Measurements from ENCODE around the gene TEAD1. TPM values are rescaled to one million over a fixed set of nuclear protein-coding genes. Genes with fewer than 3 reads are reported as not detected.

Gene TEAD1
- total and polyA plus RNA-seq, 9 of the 15 experiments (the other 6 are each of a cell fraction or from before 2014, with no cell fraction given) = 1.7 to 17.7 (median 10.8) TPM

GRCh38 chr11:12715941-12716340 lies 41.7 kb downstream of the TEAD1 start:
- Histone ChIP-seq H3K27ac (ENCODE audit: extremely low read depth, low read depth, low read length) (no peak overlapping the region), H4K20me1 (replicated peaks; ENCODE audit: control insufficient read depth, insufficient read depth, low read length) (no peaks in the 10 kb centered on the region), H2AFZ (ENCODE audit: low read depth, low read length) (no peak overlapping the region), H3K9me1 (ENCODE audit: control insufficient read depth, insufficient read depth, low read length) (no peaks in the 10 kb centered on the region), H3K27me3 (ENCODE audit: control insufficient read depth in 2 of 2, insufficient read depth in 2 of 2, low read length in 2 of 2) (no peaks in the 10 kb centered on the region), H3K79me2 (ENCODE audit: control insufficient read depth, insufficient read depth, low read length) (no peaks in the 10 kb centered on the region), H3K4me1 (replicated peaks in 1 of 2; ENCODE audit: control insufficient read depth in 2 of 2, insufficient read depth in 2 of 2, low read length in 2 of 2) (no peaks in the 10 kb centered on the region; a peak in 1 of 5 replicates), H3K4me3 (no peak overlapping the region), H3K9ac (ENCODE audit: insufficient read depth in 1 of 2, low read depth in 2 of 2, low read length in 2 of 2) (no peak overlapping the region), H3K36me3 (ENCODE audit: control insufficient read depth, insufficient read depth, low read length) (no peaks in the 10 kb centered on the region), H3K4me2 (ENCODE audit: insufficient read depth, low read length) (no peak overlapping the region), H3K9me3 (replicated peaks; ENCODE audit: control insufficient read depth, insufficient read depth, low read depth, low read length) (no peaks in the 10 kb centered on the region)
- FAIRE-seq (no peak), ATAC-seq (no peak), DNase-seq (ENCODE audit: extremely low read depth in 1 of 4, low spot score in 3 of 4) (no peak)
- 71% methylated on average over 10 of the region's 11 CpGs for WGBS (ENCODE audit: insufficient coverage, low coverage, missing lambda C conversion rate)
- in situ Hi-C loops (cut with MboI) = no loop called here
- CTCF ChIA-PET (ENCODE audit: low intra/inter-chr PET ratio) = no interaction called here
- POLR2A ChIA-PET = interaction anchor here (0.7 kb wide), 1 partner anchor 355 kb away, joined by 3 read pairs; no protein-coding TSS in a partner anchor
- BruUV-seq (replicated peaks) = no TSS peak
- intact Hi-C loops (cut with micrococcal nuclease) = no loop called here
- TF ChIP-seq ZNF24 (IDR thresholded peaks at IDR 0.05) (no peak), ID3 (CRISPR knock-in tag; IDR thresholded peaks at IDR 0.05) (no peak), ID3 (tag; IDR thresholded peaks at IDR 0.05) (no peak), CEBPB (tag; IDR thresholded peaks at IDR 0.05) (no peak), PTBP1 (IDR thresholded peaks at IDR 0.05; ENCODE audit: low read depth, low read length) (no peak), BDP1 (IDR thresholded peaks at IDR 0.05; ENCODE audit: insufficient read depth, insufficient read length) (no peak), ZEB2 (IDR thresholded peaks at IDR 0.05) (no peak), ZNF175 (CRISPR knock-in tag; IDR thresholded peaks at IDR 0.05; ENCODE audit: low read depth) (no peak), RERE (CRISPR knock-in tag; IDR thresholded peaks at IDR 0.05; ENCODE audit: borderline replicate concordance) (no peak), CC2D1A (IDR thresholded peaks at IDR 0.05) (no peak), SAP30 (IDR thresholded peaks at IDR 0.05; ENCODE audit: borderline replicate concordance, insufficient read depth, low read depth, low read length, poor library complexity, severe bottlenecking) (no peak), MAX (CRISPR knock-in tag; IDR thresholded peaks at IDR 0.05) (no peak), NR2C2 (CRISPR knock-in tag; IDR thresholded peaks at IDR 0.05) (no peak), NR2C2 (tag; IDR thresholded peaks at IDR 0.05) (no peak), ZNF140 (CRISPR knock-in tag; IDR thresholded peaks at IDR 0.05) (no peak), HMGN3 (IDR thresholded peaks at IDR 0.05; ENCODE audit: borderline replicate concordance, extremely low read depth, insufficient read length, low read depth, low read length) (no peak), CCNT2 (IDR thresholded peaks at IDR 0.05; ENCODE audit: borderline replicate concordance, extremely low read depth, insufficient read length, low read depth, low read length) (no peak), NEUROD1 (IDR thresholded peaks at IDR 0.05; ENCODE audit: borderline replicate concordance, low read depth, low read length, partially characterized antibody) (no peak), RBM17 (IDR thresholded peaks at IDR 0.05; ENCODE audit: borderline replicate concordance, low read depth, low read length) (no peak)
